Left forelimb (tissue), 1 donor: ENCODE measurements around the gene CKAP4.
A peak's percentile ranks its signal among the peaks of the same experiment; 100 is the strongest.
"Not testable (repeated sequence)": the region's sequence is repeated elsewhere in the genome, so short reads cannot be mapped to it uniquely, and the experiment has no call there.

ENCODE experiments used
- DNase-seq: peaks from one replicate; pipeline ENCODE4 v3.0.0-alpha.2; 2018; ENCODE audit warnings: low spot score

Gene CKAP4

DNA sequence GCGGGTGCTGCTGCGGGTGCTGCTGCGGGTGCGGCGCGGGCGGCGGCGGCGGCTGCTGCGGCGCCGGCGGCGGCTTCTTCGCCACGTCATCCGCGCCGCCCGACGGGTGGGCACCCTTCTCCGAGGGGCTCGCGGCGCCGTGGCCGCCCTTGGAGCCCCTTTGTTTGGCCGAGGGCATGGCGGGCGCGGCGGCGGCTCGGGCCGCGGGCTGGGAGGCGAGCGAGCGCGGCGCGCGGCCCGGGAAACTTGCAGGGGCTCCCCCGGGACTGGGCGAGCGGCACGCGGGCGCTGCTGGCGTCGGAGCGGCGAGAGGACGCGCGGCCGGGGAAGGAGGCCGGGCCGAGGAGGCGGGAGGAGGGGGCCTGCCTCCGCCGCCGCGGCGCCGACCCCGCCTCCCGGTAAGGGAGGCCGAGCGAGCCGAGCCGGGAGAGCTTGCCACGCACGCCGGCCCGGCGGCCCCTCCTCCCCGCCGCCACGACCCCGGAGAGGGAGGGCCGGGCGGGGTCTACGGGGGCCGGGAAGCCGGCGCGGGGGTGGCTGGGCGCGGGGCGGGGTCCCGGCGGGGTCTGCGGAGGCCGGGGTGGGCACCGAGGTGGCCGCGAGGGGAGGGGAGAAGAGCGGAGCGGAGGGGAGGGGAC is at the start of gene CKAP4:
Gene CKAP4 (minus strand): TSS at position 347 of the 638 bp plus-strand sequence. CDS start 169 bp downstream, at position 178.
- peak; percentile 91 for DNase-seq

DNA sequence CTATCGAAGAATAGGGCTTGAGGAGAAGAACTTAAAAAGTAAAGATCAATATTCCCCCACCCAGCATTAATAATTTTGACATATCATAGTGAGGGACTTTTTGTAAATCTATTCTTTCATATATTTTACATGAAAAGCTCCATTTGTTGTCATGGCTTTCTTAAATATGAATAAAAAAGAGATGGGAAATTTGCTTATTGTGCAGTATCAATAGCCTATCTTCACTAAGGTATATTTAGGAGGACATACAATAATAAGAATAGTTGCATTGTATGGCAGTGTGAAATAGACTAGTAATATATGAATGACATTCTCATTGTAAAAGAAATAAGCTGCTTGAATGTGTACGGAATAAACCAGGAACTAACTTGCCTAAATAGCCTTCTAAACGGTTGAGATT is 49.3 kb upstream of the CKAP4 start:
- no peak for DNase-seq

GRCh38 chr12:106296179-106296877 is 48.5 kb upstream of the CKAP4 start:
- no peak for DNase-seq

- DNase-seq = no peak
These were observed 44.5 kb upstream of the CKAP4 start for GRCh38 chr12:106292339-106292738.

GRCh38 chr12:106291342-106291741 is 43.5 kb upstream of the CKAP4 start:
- no peak for DNase-seq

DNA sequence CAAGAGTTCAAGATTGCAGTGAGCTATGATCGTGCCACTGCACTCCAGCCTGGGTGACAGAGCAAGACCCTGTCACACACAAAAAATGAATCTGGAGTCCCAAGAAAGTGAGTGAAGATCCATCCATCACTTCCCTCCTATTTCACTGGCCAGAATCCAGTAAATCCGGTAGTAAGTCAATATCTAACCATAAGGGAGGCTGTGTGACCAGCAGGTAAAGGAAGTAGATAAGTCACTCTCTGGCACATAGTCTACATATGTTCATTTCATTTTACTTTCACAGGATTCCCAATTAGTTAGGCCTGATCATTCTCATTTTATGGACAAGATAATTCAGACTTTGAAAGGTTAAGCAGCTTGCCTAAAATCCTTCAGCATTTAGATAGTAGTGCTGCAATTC is 42.8 kb upstream of the CKAP4 start:
- no peak for DNase-seq

DNA sequence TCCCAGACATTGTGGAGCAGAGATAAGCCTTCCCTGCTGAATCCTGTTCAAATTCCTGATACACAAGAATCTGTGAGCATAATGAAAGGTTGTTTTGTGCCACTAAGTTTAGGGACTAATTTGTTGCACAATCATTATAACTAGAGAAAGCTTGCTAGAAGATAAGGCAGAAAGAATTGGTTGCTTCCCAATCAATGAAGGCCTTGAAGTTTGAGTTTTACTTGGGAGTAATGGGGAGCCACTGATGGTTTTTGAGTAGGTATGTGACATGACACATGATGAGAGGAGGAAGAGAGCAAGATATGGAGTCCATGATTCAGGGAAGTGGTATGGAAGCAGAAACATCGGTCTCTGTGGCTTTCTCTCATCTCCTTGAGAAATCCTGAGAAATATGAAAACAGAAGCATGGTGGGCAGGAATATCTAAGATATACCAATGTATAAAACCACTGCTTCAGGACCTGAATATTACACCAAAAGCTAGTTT is 41.4 kb upstream of the CKAP4 start:
- no peak for DNase-seq

DNA sequence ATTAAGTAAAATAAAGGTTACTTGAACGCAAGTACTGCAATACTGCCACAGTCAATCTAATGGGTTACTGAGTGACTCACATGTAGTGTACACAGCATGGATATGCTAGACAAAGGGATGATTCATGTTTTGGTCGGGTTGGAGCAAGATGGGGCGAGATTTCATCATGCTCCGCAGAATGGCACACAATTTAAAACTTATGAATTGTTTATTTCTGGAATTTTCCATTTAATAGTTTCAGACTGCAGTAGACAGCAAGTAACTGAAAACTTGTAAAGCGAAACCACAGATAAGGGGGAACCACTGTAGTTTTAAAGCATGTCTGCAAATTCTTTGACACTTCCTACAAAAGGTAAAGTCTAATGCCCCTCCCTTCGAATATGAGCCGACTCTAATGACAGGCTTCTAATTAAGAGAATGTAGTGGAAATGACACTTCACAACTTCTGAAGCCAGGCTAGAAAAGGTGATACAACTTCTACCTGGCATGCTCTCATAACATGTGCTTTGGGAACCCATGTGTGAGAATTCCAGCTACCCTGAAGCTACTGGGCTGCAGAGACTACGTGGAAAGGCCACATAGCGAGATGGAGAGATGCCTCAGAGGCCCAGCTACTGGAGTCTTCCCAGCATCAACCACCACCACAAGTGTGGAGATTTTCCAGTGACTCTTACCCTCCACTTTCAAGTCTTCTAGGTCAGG is 40.8 kb upstream of the CKAP4 start:
- DNase-seq = no peak

DNA sequence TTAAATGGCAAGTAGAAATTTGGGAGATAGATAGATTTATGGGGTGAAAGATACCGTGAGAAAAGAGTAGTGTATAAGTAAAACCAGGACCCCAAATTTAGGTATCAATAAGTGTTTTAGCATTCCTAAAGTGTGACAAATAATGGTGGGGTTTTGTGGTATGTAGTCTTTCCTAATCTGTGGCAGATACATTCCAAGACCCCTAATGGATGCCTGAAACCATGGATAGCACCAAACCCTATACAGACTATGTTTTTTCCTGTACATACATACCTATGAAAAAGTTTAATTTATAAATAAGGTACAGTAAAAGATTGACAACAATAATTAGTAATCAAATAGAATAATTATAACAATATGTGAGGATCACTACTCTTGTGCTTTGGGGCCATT is 40.3 kb upstream of the CKAP4 start:
- DNase-seq = no peak

GRCh38 chr12:106287364-106287763 is 39.5 kb upstream of the CKAP4 start:
- no peak for DNase-seq

DNA sequence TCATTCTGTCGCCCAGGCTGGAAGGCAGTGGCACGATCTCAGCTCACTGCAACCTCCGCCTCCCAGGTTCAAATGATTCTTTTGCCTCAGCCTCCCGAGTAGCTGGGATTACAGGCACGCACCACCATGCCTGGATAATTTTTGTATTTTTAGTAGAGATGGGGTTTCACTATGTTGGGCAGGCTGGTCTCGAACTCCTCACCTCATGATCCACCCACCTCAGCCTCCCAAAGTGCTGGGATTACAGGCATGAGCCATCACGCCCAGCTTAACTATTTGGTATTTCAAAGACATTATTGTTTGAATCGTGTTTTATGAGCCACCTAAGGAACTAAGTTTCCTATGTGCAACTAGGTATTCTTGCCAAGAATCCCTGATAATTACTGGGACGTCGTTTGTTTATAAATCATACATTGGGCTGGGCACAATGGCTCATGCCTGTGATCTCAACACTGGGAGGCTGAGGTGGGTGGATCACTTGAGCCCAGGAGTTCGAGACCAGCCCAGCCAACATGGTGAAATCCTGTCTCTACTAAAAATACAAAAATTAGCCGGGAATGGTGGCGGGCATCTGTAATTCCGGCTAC is 38.8 kb upstream of the CKAP4 start:
- not testable (repeated sequence) for DNase-seq

DNA sequence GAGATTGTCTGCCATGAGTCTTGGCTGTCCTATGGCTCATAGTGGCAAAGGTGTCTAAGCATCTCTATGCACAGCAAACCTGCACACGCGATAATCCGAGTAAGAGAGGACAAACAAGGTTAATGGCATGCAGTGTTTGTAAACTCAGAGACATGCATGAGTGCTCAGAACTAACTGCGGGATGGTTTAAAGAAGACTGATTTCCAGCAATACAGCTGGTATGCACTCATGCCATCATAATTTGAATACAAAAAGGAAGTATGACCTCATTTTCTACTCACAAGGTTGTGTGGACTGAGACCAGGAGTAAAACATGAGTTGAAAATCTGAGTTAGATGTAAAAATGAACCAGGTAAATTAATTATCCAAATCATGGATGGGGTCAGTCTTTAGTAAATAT is 38.2 kb upstream of the CKAP4 start:
- no peak for DNase-seq

- no peak for DNase-seq
These were observed 36.7 kb upstream of the CKAP4 start for GRCh38 chr12:106284358-106285105.

DNA sequence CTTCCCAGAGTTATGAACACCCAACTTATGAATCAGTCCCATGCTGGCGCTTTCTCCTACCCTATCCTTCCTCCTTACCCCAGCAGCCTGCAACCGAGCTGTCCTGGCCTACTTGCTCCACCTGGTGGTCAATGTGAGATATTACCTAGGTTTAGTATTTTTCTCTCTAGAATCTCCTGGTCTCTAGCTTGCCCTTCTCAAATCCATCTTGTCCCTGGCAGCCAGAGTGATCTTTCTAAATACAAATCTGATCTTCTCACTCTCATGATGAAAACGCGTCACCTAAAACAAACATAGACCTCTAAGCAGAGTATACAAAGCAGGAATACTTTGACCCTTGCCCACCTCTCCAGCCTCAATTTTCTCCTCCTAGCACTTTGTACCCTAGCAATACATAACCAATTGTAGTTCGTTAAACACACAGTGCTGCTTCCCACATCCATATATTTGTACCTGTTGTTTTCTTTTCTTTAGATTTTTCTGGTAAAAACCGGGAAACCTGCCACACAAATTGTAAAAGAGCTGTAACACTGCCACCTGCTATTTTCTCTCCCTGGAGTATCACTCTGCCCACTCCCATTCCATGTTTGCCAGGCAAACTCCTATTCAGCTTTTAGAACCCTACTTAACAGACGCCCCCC is 34.8 kb upstream of the CKAP4 start:
- DNase-seq = no peak

DNA sequence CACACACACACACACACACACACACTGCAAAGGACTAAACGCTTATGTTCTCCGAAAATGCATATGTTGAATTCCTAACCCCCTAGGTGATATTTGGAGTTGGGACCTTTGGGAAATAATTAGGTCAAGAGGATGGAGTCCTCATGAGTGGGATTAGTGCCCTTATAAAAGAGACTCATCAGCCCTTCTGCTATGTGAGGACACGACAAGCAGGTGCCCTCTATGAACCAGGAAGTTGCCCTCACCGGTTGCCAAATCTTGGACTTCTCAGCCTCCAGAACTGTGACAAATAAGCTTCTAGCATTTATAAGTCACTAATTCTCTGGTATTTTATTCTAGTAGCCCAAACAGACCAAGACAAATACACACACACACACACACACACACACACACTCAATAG is 34.0 kb upstream of the CKAP4 start:
- no peak for DNase-seq

GRCh38 chr12:106281056-106281782 is 33.4 kb upstream of the CKAP4 start:
- DNase-seq = no peak

DNA sequence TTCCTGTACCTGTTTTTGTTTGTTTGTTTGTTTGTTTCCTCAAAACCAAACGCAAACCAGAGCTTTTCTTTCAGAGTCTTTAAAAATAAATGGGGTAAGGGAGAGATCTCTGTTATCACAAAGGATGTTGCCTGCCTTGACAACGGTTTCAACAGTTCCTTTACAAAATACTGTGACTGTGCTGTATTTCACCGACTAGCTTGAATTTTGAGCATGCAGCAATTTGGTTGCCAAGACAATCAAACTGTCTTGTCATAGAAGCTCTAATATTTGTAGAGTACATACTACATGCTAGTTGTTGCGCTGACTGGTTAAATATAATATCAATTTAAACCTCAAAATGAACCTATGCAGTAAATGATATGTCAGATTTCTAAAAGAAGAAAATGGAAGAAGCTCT is 32.3 kb upstream of the CKAP4 start:
- DNase-seq = no peak

- DNase-seq = no peak
These were observed 28.4 kb upstream of the CKAP4 start for GRCh38 chr12:106276032-106276740.

DNA sequence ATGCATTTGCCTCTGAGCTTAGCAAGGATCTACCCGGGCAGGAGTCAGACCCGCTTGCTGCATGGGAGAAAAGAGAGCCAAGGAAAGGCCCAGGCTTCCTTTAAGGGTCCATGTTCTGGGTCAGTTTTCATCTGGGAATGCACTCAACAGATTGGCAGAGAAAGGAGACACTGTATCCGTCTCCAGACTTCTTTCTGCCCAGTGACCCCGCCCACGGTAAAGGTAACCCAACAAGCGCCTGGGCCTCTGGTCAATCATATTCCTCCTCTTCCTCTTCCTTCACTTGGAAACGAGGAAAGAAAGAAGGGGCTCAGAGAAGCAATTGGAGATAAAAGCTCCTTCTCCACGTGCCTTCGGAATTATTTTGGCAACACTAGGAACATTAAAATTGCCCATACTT is 27.6 kb upstream of the CKAP4 start:
- DNase-seq = no peak

DNA sequence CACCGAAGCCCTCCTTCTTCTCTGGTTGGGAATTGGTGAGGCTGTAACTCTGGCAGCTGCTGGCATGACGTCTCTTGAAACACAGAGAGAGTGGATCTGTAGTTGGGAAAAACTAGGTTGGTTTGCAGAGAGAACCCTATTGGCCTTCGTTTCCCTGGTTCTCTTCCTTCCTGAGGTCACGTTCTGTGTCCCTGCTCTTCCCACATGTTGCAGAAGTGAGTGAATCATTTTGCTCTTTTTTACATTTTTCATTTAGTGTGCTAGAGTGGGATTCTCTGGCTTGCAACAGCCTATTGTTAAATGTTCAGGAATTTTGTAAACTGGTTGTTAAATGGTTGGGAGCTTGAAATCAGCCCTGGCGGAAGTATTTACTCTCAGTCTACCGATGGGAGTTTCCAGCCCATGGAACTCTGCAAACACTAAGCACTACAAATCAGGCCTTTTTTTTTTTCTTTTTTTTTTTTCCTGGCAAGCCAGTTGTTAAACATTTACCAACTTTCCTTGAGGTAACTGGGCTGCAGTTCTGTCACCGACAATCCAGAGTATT is 26.8 kb upstream of the CKAP4 start:
- DNase-seq = no peak
